SKM-1 (cell line): ENCODE data around the gene ULK4.

Experiments used
- DNase-seq: peaks from one replicate; lab custom pipeline; 2025; ENCODE audit not compliant: unreplicated experiment; lab: John Stamatoyannopoulos, UW

ULK4 gene

GRCh38 chr3:41370307-41370706 is 591.6 kb downstream of the ULK4 start:
- DNase-seq: no peak

- DNase-seq: no peak
Measured at GRCh38 chr3:41369838-41370237, 592.1 kb downstream of the ULK4 start.

GRCh38 chr3:41365973-41366372 is 595.9 kb downstream of the ULK4 start:
- DNase-seq: no peak

DNA sequence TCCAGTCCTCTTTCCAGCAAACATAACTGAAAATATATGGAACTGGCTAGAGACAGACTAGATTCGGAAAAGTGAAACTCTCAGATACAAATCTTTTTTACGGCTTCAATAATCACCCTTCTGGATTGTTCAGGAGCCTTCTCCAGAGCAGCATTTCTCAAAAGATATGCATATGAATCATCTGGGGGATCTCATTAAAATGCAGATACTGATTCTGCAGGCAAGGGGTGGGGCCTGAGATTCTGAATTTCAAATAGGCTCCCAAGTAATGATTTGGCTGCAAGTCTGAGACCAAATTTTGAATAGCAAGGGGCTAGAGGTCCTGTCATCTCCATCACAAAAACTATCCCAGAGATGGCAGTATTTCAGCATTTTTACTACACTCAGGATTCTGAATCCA is 597.2 kb downstream of the ULK4 start:
- no peak for DNase-seq

- DNase-seq: no peak
Measured at GRCh38 chr3:41363830-41364523, 597.9 kb downstream of the ULK4 start.

GRCh38 chr3:41362638-41363559 is 599.0 kb downstream of the ULK4 start:
- DNase-seq: no peak

DNA sequence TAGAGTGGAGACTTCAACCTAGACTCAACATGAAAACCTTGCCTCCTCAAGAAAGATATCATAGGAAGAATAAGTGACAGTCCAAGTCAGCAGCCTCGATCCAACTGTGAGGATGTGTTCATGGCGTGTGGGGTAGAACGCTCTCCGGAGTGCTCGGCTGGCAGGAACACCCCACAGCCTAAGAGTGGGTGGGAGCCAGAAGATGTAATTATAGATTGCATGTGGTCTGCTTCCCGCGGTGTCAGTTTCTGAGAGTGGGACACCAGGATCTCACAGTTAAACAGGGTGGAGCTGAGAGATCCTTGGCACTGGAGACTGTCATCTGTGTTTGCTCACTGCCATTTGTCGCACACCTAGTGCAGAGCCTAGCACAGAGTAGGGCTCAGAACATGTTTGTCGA is 604.6 kb downstream of the ULK4 start:
- no peak for DNase-seq

GRCh38 chr3:41356775-41357174 is 605.1 kb downstream of the ULK4 start:
- no peak for DNase-seq

GRCh38 chr3:41352510-41352909 is 609.4 kb downstream of the ULK4 start:
- no peak for DNase-seq

DNA sequence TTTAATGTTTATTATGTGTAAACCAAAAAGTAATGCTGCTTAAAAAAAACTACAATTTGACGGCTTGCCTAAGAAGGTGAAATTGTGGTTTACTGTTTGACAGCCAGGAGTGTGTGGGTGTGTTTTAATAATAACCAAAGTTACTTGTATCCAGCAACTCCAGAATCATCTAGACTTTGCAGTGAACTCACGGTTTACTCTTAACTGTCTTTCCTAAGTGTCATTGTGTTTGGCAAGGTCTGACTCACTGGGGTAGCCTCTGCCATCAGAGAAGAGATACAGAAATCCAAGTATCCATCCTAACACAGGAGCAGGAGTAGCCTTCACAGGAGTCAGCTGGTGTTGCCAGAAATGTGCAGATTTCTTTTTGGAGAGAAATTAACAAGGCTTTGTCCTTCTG is 611.5 kb downstream of the ULK4 start:
- no peak for DNase-seq

DNA sequence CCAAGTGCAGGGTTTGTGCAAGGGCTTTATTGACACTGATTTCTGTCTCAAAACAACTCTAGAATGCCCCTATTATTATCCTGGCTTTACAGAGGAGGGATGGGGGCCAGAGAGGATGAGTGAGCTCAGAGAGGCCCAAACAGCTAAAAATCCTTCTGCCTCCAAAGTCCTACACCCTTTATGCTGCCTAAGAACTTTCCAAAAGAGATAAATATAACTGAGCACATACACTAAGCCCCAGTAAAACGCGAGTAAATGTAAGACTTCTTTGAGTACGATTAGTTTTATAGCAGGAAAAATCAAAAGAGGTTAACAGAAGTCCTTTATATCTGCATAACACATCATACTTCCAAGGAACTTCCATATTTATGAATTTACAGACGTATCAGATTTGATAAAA is 613.5 kb downstream of the ULK4 start:
- no peak for DNase-seq

DNA sequence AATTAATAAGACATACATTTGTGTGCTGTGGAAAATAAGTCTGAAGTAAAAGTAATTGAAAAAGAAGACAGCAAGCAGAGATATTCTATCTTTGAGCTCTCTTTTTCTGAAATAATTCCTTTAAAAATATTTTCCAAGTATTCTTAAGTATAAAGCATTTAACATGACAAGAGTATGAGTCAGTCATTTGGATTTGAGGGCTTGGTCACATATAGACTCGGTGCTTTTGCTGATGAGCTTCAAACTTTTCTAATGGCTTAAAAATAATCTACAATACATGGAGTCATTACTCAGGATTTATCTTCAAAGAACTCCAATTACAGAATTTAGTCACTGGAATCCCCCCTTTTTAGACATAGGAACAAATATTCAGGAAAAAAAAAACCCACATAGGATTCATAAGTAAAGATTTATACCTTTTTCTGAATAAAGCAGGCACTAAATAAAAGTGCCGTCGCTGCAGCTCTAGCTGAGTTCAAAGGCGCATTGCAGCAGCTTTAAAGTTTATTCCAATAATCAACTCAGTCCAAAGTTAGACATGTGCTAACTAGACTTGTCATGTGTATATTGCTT is 615.1 kb downstream of the ULK4 start:
- no peak for DNase-seq

DNA sequence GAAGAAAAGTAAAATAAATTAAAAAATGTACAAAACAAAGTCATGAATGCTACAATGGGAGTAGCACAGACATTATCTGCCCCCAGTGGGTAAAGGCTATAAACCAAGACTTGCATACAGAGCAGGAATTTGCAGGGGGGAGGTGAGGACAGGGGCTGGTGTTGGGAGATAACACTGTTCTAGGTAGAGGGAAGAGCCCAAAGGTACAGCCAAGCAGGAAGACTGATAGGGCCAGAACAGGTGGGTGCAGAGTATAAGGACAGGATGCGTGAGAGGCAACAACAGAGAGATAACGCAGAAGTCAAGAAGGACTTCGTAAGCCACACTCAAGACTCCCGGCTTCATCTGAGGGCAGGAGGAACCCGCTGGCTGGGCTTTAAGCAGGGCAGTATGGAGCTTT is 616.1 kb downstream of the ULK4 start:
- no peak for DNase-seq

DNA sequence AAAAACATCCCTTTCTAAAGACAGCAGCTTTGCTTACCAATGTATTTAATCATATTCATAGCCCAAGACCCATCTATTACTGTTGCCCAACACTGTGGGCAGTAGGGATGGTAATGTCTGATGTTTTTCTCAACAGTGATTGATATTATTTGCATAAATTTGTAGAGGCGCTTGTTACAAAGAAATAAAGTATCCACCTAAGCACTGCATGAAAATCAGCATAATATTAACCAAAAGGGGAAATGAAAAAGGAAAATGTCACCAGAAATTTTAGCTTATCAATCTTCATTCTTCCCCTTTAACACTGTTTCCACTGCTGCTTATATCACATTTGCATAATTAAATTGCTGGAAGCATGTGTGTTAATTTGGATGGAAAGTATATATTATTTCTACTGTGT is 622.1 kb downstream of the ULK4 start:
- no peak for DNase-seq

GRCh38 chr3:41338276-41338675 is 623.6 kb downstream of the ULK4 start:
- no peak for DNase-seq

DNA sequence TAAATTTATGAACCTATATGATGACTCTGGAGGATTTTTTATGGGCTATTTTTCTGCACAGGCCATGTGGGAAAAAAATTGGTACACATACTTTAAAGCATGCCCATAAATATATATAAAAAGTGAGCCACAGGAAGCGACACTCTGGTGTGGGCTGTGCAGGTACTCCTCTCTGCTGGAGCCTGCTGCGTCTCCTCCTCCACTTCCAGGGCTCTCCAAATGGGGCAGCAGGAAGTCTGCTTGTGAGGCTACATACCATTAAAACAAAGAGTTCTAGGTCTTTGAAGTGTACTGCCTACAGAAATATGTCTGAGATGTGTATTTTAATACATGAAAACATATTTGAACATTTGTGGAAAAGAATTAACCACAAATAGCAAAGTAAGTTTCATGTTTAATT is 627.5 kb downstream of the ULK4 start:
- no peak for DNase-seq

GRCh38 chr3:41331041-41331440 is 630.9 kb downstream of the ULK4 start:
- DNase-seq: no peak

- DNase-seq: no peak
Measured at GRCh38 chr3:41330465-41330864, 631.4 kb downstream of the ULK4 start.

DNA sequence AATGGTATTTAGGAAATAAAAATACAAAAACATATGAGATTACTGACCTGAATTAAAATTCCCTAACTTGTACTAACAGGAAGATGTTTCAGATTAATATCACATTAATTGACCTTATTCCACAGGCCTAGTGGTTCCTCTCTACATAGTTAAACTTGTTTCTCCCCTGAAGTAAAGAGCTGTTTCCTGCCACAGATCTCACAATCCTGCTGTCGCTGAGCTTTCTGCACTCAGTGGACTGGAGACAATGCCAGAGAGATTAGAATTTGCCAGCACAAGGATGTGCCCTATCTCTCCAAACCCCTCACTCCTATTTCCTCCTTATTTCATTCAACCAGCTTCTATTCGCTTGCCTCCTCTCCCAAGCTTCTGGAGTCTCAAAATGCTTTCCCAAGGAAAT is 632.0 kb downstream of the ULK4 start:
- DNase-seq: no peak

DNA sequence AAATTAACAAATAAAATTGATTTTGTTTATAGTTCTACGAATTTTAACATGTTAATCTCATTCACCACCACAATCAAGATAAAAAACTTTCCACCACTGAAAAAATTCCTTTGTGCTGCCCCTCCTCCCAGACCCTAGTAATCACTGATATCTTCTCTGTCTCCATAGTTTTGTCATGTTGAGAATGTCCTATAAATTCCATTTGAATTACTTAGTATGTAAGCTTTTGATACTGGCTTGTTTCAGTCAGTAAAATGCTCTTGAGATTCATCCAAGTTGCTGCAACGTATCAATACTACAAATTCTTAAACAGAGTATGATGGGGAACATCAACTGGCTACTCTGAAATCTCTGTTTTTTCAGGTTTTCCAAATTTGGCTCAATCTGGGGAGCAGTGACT is 633.0 kb downstream of the ULK4 start:
- no peak for DNase-seq

- no peak for DNase-seq
Measured at GRCh38 chr3:41327718-41328117, 634.2 kb downstream of the ULK4 start.

- no peak for DNase-seq
Measured at GRCh38 chr3:41324156-41324475, 637.8 kb downstream of the ULK4 start.
